ENCODE results near the gene ADAMTS17.

ADAMTS17 gene

DNA sequence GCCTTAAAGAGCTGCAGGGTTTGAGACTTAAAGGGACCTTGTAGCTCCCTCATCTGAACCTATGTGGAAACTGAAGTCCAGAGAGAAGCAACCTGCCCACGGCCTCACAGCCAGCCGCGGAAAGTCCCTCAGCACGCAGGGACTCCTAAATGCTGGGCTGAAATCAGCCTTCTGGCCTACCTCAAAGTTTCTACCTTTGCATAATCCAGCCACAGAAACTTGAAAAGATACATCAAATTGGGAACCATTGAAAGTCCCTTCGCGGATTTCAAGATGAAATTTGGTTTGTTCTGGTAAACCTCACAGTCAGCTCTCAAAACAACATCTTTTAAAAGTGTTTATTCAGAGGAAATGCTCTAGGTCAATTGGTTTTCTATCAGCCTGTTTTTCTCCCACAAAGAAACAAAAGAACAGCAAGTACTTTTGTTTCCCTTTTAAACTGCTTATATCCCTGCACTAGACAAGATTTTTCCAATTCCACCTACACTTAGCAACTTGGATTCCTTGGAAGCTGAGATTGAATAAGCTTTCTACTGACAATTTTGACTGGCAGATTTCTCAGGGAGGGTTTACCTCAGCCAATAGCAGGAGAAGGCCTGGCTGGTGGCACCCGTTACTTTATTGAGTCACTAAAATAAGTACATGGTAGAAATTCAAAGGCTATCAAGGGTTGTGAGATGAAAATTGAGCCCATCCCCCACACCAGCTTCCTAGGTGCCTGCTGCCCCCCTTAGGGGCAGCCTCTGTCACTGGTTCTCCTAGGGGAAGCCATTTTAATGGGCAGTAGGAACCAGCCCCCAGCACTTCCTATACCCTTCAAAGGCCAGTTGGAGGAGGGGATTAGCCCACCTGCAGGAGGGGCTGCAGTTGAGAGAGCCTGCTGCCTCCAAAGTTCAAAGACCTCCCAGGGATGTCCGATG, 171.2 kb downstream of the ADAMTS17 start:
- no peak for DNase-seq (ENCODE audit: low read depth in 3 of 3)

DNA sequence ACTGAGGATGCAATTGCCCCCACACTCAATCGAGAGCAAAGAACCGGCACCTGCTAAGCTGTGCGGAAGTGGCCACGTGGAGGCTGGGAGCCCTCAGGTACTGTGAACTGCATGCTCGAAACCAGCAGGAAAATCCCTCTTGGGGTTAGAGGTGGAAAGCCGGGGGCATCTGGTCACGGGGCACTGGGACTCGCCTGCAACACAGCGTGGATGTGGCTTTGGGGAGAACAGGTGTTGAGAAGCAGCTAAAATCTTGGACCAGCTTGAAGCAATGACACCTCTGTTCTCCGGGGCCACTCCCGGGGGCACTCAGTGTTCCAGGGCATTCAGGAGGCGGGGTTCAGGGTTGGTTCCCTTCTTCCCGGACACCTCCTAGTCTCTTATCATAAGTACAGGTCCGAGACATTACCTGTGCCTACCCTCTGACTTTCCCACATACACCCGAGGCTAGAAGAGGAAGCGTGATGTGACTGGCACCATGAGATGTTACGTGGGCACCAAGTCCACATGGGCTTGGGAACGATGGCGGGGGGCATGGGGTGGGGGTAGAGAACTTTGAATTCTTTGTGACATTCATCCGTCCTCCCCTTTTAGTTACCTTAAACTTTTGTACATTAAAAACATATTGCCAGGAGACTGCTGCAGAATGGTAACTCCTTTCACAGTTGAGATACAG, 172.0 kb downstream of the ADAMTS17 start:
- DNase-seq (ENCODE audit: low read depth in 3 of 3), result no peak

DNA sequence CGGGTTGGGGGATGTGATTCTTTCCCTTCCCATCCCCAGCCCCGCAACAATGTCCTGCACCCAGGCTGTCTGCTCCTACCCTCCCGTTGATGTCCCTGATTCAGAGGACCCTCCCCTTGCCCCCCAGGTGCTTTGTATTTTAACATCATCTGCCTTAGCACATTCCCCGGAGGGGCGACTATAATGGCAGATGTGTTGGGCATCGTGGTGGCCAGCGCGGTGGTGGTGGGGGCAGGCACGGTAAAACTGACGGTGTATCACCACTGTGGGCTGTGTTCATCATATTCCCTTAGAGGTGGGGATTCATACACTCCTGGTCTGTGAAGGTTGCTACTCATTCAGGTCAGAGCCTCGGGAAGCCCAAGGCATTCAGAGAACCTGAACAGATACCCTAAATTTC, 173.0 kb downstream of the ADAMTS17 start:
- no peak for DNase-seq (ENCODE audit: low read depth in 3 of 3)

DNA sequence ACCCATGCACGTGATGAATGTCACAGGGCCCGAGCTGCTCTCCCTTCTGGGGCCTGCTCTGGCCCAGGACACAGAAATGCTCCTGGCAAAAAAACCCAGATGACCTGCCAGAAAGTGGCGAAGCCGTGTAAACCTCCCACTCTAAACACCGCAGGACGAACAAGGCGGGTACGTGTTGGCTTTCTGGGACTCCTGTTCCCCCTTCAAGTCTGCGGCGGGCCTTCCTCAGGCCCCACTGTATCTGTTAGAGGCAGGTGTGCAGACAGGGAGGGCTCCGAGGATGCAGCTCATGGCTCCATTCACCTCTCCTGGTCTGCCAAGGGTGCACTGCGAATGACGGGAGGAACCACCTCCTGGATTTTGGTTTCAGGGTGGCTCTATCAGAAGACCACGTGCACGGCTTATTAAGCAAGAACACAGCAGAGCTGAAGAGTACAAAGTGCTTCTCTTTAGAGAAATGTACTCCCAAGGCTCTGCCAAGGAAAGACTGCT, 173.8 kb downstream of the ADAMTS17 start:
- DNase-seq (ENCODE audit: low read depth in 3 of 3), result no peak

DNA sequence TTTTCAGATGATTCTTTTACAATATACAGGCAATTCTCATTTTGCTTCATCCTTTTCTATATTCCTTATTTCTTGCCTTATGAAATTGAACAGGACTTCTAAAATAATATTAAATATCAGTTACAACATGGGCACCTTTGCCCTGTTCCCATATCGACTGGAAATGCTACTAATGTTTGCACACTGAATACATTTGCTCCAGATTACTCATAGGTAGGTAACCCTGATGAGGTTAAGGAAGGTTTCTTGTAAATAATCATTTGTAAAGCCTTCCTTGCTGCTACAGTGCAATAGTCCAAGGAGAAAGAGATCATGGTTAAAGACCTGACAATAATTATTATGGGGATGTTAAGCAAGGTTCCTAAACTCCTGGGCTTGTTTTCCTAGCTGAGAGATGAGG, 175.5 kb downstream of the ADAMTS17 start:
- DNase-seq (ENCODE audit: low read depth in 3 of 3), result no peak

DNA sequence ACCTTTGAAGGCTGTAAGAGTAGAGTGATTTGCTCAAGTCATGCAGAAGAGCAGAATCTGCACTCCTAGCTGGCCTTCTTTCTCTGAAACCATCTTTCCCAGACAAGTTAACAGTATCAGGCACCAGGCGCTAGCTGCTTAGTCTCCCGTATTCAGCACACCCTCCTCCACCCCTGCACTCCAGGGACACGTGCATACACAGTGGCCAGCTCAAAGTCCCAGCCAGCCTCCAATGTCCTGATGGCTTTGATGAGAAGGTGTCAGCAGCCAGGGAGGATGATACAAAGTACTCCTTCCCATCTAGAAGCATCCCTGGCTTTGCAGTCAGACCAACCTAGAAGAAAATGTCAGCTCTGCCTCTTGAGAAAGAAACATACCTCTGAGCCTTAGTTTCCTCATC, 177.8 kb downstream of the ADAMTS17 start:
- DNase-seq (ENCODE audit: low read depth in 3 of 3), result no peak

DNA sequence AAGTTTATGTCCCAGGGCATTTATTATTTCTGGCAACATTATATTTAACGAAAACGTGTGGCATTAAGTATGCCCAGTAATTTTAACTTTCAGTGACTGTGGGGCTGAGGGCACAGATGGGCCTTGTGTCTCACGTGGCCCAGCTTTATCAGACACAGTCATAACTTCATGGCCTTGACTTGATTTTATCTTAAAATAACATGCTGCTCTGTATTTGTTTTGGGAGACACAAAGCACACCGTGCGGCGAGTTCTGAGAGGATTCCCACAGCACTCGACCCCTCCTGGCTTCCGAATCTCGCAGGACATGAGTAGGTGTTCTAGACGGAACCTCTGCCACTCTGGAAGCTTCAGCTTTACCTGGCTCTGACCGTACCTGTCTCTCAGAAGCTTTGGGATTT, 180.8 kb downstream of the ADAMTS17 start:
- no peak for DNase-seq (ENCODE audit: low read depth in 3 of 3)

DNA sequence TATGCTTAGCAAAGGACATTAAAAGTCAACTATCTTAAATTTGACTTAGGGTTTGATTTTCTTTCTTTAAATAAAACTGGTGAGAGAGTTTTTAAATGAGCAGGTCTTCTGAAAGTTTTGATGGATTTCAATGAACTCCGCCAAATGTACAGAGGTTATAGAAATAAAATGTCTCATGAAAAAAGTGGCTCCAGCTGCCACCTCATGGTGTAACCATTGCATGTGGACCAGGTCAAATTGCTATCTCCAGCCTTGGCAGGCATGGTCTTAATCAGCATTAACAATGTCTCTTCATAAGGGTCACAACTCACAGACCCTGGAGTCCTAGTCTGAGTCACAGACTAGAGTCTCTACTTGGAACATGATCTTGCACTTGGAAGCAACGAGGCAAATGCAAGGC, 182.3 kb downstream of the ADAMTS17 start:
- DNase-seq (ENCODE audit: low read depth in 3 of 3), result no peak

DNA sequence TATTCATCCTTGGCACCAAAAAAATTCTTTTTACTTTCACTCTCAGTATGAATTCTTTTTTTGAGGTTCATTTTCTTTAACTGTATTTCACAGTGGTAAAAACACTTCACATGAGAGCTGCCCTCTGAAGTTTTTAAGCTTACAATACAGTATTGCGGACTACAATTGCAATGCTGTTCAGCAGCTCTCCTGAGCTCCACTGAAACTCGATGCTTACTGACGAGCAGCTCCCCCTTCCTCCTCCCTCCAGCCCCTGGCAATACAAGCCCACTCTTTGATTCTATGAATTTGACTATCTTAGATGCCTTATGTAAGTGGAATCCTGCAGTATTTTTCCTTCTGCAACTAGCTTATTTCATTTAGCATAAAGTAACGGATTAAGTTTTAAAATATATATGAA, 183.4 kb downstream of the ADAMTS17 start:
- no peak for DNase-seq (ENCODE audit: low read depth in 3 of 3)

DNA sequence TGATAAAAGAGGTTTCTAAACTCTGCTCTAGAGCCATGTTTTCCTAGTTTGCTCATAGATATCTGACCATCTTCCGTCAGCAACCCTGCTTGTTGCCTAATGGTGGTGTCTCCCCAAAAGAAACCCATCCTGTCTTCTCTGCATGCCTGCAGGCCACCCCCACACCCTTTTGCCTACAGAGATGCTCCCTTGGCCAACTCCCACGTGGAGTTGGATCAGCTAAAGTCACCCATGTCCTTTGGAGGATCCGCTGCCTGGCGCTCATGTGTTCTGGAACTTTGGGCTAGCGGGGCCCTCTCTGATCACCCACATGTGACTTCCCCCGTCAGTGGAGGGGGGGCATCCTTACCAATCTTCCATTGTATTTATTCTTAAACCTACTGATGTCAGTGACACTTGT, 185.6 kb downstream of the ADAMTS17 start:
- no peak for DNase-seq (ENCODE audit: low read depth in 3 of 3)

DNA sequence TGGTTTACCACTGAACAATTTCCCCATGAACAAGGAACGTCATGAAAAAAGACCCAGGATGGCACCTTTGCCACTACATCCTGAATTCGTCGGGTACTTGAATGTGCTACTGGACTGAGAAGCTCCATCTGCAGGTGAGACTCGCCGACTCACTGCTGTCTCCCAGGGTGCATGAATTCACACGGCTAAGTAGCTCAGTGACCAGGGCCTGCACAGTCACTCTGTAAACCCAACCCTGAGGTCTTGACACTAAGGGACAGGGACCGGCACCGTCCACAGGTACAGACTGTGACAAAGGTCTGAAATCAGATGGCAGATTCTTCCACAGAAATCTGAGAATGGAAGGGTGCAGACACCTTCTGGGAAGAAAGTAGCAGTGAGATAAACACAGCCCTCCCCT, 187.4 kb downstream of the ADAMTS17 start:
- no peak for DNase-seq (ENCODE audit: low read depth in 3 of 3)

DNA sequence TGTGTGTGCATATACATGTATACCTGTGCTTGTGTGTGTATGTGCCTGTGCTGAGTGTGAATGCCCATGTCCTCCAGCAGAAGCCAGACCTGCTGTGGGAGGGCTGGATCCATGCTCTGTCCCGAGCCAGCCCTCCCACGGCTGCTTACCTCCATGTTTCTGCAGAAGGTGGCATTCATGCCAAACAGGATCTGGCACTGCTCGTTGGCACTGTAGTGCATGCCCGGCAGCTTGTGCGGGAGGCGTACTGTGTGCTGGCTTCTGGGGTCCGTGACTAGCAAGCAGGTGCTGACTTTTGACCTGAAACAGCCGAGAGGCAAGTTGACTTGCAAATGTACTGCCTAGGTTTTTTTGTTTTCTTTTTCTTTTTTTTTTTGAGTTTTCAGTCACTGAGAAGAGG, 189.3 kb downstream of the ADAMTS17 start:
- no peak for DNase-seq (ENCODE audit: low read depth in 3 of 3)

DNA sequence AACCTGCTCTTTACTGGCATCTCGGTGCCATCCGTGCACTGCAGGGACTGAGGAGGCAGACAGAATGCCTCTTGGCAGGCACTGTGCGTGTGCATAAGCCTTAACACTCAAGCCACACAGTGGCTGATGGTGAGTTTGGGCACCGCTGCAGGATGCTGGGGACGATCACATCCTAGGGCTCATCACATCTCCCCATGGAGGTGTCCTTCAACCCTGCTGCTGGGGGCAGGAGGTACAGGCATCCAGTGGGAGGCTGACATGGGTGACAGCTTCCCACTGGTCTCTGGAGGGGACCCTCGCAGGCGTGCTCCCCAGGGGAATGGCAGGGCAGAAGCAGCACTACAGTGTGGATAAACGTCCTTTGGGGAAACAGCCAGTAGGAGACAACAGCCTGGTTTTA, 190.9 kb downstream of the ADAMTS17 start:
- DNase-seq (ENCODE audit: low read depth in 3 of 3), result no peak

DNA sequence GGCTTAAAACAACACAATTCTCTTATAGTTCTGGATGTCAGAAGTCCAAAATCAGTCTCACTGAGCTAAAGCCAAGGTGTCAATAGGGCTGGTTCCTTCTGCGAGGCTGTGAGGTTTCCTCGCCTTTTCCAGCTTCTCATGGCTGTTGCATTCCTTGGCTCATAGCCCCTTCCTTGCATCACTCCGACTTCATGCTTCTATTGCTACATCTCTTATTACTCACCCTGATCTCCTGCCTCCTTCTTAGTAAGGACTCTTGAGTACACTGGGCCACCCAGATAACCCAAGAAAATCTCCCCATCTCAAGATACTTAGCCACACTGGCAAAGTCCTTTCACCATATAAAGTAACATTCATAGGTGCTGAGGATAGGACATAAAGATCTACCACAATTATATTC, 193.9 kb downstream of the ADAMTS17 start:
- no peak for DNase-seq (ENCODE audit: low read depth in 3 of 3)

DNA sequence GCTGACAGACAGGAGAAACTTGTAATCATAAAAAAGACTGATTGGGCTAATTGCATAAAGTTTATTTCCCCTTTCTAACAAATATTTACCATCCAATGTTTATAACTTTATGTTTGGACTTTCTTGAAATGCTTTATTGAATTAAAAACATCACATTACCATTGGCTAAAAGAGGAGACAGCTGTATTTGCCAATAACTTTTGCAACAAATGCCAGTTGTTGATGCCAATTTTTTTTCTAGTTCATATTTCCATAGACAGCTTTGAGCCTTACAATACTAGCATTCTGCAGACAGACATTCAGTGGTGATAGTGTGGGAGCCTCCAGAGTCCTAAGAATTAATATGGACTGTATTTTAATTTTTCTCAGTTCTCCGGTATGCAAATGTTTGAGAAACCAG, 198.4 kb downstream of the ADAMTS17 start:
- DNase-seq (ENCODE audit: low read depth in 3 of 3), result no peak

DNA sequence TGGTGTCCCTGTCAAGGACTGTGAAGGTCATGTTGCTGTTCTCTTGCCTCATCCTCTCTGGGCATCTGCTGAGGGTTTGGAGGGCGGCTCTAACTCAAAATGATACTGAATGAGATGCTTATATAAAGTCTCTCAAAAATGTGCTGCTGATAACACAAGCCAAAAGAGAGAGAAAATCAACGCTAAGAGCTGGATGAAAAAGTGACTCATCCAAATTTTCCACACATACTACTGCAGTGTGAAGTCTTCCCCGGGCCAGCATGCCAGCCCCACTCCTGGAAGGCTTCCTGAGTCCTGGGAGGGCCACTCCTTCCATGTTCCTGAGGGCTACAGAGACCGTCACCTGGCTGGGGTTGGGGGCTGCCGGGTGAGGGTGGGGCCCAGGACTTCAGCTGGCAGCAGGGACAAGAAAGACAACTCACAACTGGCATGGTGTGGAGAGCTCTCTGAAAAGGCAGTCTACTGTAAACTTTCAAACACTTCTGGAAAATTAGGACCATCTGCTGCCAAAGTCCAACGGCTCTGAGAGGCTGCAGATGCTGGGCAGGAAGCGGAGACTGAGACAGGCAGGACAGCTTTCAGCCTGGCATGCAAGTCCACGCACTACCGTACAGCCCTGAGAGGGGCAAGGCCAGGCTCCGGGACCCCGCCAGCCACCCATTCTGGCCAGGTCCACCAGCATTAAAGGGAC, 200.3 kb downstream of the ADAMTS17 start:
- no peak for DNase-seq (ENCODE audit: low read depth in 3 of 3)

DNA sequence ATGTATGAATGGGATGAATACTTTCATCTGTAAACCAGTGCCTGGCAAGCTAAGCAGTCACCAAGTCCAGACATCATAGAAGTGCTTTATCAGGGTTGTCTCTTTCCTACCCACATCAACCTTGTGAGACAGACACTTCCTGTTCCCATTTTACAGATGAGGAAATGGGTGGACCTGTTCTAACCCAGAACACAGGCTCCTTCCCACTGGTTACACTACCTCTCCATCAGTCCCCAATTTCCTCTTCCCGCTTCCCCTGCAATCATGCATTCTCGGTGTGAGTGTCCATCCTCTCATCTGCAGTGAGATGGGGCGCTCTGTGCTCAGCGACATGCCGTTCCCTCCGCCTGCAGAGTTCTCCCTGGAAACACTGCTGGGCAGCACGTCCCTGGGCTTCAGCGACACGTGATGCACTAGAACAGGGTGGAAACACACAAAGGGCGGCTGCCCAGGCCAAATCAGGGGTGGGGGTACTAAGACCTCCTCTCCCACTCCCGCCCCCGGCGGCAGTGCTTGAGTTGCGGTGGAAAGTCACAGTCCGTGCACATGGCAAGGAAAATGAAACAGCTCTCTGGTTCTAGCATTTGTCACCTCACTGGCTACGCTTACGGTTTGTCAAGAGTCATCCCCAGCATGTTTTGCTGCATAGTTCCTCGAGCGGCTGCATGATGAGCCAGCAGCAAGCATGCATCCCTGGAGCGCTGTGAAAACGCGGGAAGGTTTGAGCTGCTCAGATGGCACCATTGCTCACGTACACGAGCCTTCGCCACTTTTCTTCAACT, 201.1 kb downstream of the ADAMTS17 start:
- no peak for DNase-seq (ENCODE audit: low read depth in 3 of 3)

DNA sequence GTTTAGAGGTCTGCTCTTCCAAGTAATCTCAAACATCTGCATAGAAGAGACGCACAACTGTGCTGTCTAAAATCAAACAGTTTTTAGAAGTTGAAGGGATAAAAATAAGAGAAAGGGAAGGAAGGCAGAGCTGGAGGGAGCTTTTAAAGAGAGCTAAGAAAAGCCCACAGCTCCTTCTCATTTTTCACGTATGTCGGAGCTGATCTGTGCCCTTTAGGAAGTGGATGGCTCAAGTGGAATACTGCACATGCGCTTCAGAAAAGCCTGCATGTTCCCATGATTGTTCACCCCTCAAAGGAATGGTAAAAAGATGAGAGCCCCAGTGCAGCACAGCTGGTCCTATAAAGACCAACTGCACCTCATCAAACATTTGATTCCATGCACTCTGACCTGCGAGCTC, 207.2 kb downstream of the ADAMTS17 start:
- DNase-seq (ENCODE audit: low read depth in 3 of 3), result no peak

DNA sequence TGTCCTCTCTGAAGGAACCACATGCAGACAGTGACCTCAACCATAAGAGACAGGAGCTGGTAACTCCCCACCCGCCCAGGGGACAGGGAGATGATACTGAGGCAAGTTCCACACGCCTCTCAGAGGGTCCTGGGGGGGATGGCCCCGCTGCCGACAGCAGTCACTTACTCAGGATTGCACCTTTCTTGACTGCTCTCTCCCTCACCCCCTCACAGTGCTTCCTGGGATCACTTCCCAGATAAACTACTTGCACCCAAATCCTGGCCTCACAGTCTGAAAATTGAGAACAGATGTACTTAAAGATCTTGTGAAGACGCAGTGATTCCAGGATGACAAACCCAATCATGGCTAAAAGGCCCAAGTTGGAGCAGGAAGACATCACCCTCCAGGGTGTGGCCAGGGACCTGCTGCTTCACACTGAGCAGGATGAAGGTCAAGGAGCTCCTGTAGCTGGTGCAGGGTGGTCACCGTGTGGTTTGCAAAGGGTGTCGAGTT, 207.6 kb downstream of the ADAMTS17 start:
- DNase-seq (ENCODE audit: low read depth in 3 of 3), result no peak

DNA sequence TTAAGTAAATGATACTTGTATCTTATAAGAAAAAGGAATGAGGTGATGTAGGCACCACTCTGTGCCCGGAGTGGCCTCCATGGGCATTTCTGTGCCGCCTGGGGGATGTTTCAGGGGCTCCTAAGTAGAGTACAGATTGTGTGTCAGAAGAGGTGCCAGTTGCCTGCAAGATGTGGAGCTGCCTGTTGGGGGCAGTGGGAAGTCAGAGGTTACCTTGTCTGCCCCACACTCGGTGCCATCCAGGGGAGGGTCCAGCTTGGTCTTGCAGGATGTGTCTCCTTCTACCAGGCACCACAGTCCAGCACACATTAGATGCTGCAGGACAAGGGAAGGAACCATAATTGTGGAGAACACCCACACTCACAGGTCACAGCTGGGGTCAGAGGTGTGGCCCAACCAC, 208.8 kb downstream of the ADAMTS17 start:
- no peak for DNase-seq (ENCODE audit: low read depth in 3 of 3)

DNA sequence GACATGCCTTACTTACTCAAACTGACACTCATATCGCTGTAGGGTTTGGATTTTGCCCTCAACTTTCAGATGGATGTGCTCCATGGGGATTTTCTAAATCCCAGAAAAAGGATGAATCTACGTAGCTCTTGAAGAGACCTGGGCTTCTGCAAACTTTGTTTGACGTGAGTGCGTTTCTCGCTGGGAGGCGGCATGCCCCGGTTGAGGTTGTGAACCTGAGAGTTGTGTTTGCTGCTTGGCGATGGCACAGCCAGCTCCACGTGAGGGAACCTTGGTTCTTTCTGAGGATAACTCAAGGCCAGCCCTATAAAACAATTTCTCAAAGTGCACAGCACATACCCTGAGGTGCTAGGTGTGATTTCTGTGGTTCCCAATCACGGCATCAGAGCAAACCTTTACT, 209.5 kb downstream of the ADAMTS17 start:
- no peak for DNase-seq (ENCODE audit: low read depth in 3 of 3)

Measured in stimulated activated CD4-positive, alpha-beta T cell treated with anti-CD3 and anti-CD28 coated beads, TNF-alpha, amount 100 ng/mL, for 4 hours (primary cell).